ENCODE measurements around the gene OR8B2.
"Not testable (repeated sequence)": the region's sequence is repeated elsewhere in the genome, so short reads cannot be mapped to it uniquely, and the experiment has no call there.

OR8B2 gene

GRCh38 chr11:124384399-124384798, at the start of gene OR8B2:
Gene OR8B2 (minus strand): TSS chr11:124384499. CDS start chr11:124383343, 1,156 bp downstream.
- FAIRE-seq, result no peak

GRCh38 chr11:124429599-124429998, 45.3 kb upstream of the OR8B2 start:
- no peak for FAIRE-seq

GRCh38 chr11:124424384-124424921, 40.2 kb upstream of the OR8B2 start, which contains the start of gene OR8B4:
Gene OR8B4 (minus strand): TSS chr11:124424871. CDS start chr11:124424871, 0 bp downstream.
- no peak for FAIRE-seq

GRCh38 chr11:124421043-124421442, 36.7 kb upstream of the OR8B2 start:
- no peak for FAIRE-seq

GRCh38 chr11:124415356-124415923, 31.1 kb upstream of the OR8B2 start:
- FAIRE-seq, result peak; percentile 92

GRCh38 chr11:124409906-124410305, 25.6 kb upstream of the OR8B2 start:
- no peak for FAIRE-seq

- FAIRE-seq, result no peak
These were observed 21.3 kb upstream of the OR8B2 start for GRCh38 chr11:124405581-124405980.

- not testable (repeated sequence) for FAIRE-seq
These were observed 18.9 kb upstream of the OR8B2 start for GRCh38 chr11:124403186-124403585.

GRCh38 chr11:124402326-124402922, 18.1 kb upstream of the OR8B2 start:
- FAIRE-seq, result peak; percentile 91

GRCh38 chr11:124398924-124399323, 14.6 kb upstream of the OR8B2 start, which contains the start of gene OR8B3:
Gene OR8B3 (minus strand): TSS chr11:124399024. CDS start chr11:124397351, 1,673 bp downstream.
- no peak for FAIRE-seq

- FAIRE-seq, result not testable (repeated sequence)
These were observed 12.5 kb upstream of the OR8B2 start for GRCh38 chr11:124396847-124397246.

- no peak for FAIRE-seq
These were observed 10.1 kb upstream of the OR8B2 start for GRCh38 chr11:124394408-124394807.

- not testable (repeated sequence) for FAIRE-seq
These were observed 1.4 kb downstream of the OR8B2 start for GRCh38 chr11:124382857-124383256.

- no peak for FAIRE-seq
These were observed 3.7 kb downstream of the OR8B2 start for GRCh38 chr11:124380585-124380984.

- no peak for FAIRE-seq
These were observed 8.0 kb downstream of the OR8B2 start for GRCh38 chr11:124376280-124376679.

GRCh38 chr11:124359566-124359965, 24.7 kb downstream of the OR8B2 start:
- FAIRE-seq, result no peak

- no peak for FAIRE-seq
These were observed 37.9 kb downstream of the OR8B2 start for GRCh38 chr11:124346311-124346955.

GRCh38 chr11:124344346-124344745, 40.0 kb downstream of the OR8B2 start:
- FAIRE-seq, result no peak

GRCh38 chr11:124340142-124340447, 44.2 kb downstream of the OR8B2 start:
- no peak for FAIRE-seq

GRCh38 chr11:124339396-124340141, 44.7 kb downstream of the OR8B2 start:
- FAIRE-seq, result no peak
